GM21423 (cell line): Measurements from ENCODE around the gene TENM4.

Source experiments
- ATAC-seq: cut with Tn5 transposase; IDR thresholded peaks from one replicate; pipeline ENCODE4 v1.9.1; 2021; ENCODE audit warnings: mild to moderate bottlenecking, moderate library complexity; ENCODE audit not compliant: unreplicated experiment

Gene TENM4

GRCh38 chr11:79068356-79068755 is 372.5 kb downstream of the TENM4 start:
- ATAC-seq = no peak

GRCh38 chr11:79067352-79067679 is 373.5 kb downstream of the TENM4 start:
- ATAC-seq = no peak

DNA sequence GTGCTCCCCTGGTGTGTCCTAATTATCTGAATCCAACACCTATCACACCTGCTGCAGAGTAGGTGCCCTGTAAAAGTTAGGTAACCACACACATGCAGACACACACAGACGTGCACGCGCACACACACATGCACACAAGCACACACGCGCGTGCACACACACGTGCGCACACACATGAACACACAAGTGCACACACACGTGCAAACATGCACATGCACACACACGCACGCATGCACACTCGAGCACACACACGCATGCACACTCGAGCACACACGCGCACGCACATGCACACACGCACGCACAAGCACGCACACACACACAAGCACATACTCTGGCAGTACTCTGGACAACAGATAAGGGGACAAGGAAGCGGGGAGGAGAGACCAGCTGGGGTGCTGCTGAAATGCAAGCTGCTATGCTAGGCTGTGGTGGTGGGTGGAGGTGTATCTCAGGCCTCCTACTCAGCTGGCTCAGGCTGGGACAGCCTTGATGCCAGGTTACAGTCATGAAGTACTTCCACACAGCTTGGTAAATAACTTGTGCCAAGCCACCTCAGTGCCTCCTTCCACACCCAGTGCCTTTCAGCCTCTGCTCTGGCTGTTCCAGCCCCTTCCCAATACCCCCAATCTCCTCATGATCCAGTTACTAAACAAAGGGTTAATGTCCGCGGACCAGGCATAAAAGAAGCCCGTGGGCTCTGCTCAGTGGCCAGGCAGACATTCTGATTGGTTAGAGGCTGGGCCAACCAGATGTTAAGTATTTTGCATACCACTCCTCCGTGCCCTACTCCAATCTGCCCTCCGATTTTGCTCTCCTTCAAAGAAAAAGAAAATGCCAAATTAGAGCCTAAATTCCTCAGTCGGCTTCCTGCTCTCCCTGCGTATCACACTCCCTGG is 374.1 kb downstream of the TENM4 start:
- no peak for ATAC-seq

DNA sequence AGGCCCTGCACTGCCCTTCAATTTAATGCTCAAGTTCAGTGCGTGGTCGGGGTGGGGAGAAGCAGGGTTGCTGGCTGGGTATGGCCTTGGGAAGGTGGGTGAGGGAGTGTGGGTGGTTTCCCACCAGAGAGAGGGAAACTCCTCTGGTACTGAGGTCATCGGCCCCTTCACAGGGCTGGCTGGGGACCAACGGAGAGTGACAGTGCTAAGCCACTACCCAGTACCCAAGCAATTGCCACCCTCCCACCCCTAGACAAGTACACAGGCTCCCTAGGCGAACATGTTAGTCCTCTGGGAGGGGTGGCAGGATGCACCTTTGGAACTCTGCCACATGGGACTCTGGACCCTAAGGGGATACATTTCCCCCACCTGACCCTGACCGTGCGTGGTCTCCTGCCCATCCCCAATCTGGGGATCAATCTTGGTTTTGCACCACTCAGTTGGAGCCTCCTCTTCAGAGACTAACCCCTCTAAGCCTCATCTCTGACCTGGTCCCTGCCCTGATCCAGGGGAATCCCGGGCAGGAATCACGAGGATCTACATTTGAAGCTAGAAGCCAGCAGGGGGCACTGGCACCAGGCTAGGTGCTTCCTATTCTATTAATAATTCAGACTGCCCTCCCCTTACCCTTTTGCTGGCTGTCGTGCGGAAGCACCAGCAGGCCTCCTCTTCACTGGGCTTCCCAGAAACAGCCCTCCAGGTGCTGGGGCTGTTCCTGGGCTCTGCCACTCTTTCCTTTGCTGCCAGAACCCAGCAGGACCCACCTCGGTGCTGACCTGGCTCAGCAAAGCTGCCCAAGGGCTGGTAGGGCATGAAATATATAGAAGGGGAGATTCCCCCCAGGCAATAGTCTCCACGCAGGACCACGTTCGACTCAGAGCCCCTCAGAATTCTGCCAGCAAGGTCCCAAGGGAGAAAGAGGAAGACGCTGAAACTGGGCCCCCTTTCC is 377.7 kb downstream of the TENM4 start:
- no peak for ATAC-seq

GRCh38 chr11:79060081-79060953 is 380.5 kb downstream of the TENM4 start:
- ATAC-seq = no peak

GRCh38 chr11:79059141-79059540 is 381.7 kb downstream of the TENM4 start:
- ATAC-seq = no peak

DNA sequence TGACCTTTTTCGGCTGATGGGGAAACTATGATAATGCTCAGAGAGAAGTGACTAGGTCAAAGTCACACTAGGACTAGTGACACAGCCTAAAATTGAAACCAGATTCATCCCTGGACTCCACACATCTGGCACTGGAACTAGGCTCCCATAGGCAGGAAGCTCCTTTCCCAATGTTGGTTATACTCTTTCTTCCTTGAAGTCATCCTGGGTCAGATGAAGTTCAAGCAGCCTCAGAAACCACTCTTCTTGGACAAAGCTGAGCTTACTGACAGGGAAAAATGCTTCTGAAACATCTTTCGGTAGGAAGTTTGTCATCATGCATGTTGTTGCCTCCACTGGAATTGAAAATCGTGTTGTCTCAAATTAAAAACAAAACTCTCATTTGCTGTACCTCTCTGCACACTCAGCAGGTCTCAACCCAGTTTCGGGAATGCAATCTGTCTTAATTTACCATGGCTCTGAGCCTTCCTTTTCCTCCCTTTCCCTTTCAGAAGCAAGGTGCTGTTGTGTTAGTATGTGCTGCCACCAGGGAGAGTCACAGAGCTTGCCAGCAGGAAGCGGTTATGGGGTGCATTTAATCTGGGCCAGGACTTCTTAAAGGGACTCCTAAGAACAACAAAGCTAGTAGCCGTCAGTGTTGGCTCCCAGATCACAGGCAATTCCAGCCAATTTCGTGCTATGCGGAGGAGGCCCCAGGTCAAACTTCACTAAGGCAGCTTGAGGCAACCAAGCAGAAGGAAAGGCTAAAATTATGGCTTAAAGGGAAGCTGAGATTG is 384.8 kb downstream of the TENM4 start:
- no peak for ATAC-seq

DNA sequence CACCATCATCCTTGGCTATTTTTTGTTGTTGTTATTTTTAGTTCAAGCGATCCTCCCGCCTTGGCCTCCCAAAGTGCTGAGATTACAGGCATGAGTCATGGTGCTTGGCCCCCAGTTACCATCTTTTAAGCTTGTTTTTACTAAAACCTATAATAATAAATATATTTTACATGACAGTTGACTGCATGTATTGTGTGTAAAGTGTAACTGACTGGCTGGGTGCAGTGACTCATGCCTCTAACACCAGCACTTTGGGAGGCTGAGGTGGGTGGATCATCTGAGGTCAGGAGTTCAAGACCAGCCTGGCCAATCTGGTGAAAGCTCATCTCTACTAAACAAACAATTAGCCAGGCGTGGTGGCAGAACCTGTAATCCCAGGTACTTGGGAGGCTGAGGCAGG is 386.2 kb downstream of the TENM4 start:
- ATAC-seq = no peak

DNA sequence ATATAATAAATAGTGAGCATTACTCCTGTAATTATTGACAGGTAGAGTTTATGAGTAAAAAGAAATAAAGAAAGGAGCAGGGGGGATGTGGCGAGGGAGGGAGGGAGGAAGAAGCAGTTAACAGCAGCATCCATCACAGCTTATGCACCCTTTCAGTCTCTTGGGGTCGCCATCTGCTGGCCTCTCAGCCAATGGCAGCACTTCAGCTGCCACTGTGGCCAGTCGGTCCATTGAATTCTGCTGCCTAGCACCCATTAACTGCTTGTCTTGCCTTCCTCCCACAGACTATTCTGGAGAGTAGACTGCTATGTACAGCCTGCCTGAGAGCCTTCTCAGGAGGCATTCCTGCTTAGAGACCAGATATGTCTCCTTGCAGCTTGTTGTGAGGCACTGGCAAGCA is 388.3 kb downstream of the TENM4 start:
- ATAC-seq = no peak

DNA sequence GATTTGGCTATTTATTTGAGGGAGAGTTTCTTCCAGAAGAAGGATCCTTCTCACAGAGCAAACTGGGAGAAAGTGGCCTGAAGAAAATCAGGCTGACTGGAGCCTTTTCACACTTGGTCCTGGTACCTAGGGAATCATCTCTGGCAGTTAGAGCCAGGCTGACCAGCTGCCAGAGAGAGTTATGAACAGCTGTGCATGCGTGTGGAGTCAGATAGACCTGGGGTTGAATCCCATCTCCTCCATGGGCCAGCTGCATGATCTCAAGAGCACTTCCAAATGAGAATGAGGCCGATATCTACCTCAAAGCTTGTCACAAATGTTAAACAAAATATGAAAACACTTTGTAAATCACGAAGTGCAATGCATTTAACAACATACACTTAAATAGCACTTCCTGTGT is 390.0 kb downstream of the TENM4 start:
- no peak for ATAC-seq

DNA sequence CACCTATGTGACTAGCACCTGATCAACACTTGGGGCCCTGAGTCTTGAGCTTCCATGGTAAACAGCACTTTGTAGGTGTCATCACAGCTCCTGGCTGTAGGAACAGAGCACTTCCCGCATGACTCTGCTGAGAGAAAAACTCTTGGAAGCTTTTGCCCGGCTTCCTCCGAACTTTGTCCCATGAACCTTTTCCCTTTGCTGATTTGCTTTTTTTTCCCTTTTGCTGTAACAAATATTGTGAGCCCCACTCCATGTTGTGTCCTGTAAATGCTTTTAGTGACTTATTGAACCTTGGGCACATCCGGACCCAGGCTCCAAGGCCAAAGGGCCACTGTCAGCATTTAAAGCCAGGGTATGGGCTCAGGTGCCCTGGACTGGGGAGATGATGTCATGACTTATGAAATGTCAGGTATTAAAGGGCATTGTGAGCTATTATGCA is 391.1 kb downstream of the TENM4 start:
- no peak for ATAC-seq

GRCh38 chr11:79047980-79048379 is 392.9 kb downstream of the TENM4 start:
- ATAC-seq = no peak

- no peak for ATAC-seq
Measured at GRCh38 chr11:79047321-79047720, 393.5 kb downstream of the TENM4 start.

DNA sequence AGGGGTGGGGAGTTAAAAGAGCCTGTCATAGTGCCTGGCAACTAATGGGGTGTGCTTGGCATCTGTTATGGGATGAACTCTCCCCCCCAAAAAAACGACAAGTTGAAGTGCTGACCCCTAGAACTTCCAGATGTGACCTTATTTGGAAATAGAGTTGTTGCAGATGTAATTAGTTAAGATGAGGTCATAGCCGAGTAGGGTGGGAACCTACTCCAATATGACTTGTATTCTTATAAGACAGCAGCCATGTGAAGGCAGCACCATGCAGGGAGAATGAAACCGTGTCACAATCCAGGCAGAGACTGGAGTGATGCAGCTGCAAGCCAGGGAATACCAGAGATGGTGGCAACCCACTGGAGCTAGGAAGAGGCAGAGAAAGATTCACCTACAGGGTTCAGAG is 394.5 kb downstream of the TENM4 start:
- no peak for ATAC-seq

GRCh38 chr11:79045800-79046304 is 395.0 kb downstream of the TENM4 start:
- ATAC-seq = no peak

DNA sequence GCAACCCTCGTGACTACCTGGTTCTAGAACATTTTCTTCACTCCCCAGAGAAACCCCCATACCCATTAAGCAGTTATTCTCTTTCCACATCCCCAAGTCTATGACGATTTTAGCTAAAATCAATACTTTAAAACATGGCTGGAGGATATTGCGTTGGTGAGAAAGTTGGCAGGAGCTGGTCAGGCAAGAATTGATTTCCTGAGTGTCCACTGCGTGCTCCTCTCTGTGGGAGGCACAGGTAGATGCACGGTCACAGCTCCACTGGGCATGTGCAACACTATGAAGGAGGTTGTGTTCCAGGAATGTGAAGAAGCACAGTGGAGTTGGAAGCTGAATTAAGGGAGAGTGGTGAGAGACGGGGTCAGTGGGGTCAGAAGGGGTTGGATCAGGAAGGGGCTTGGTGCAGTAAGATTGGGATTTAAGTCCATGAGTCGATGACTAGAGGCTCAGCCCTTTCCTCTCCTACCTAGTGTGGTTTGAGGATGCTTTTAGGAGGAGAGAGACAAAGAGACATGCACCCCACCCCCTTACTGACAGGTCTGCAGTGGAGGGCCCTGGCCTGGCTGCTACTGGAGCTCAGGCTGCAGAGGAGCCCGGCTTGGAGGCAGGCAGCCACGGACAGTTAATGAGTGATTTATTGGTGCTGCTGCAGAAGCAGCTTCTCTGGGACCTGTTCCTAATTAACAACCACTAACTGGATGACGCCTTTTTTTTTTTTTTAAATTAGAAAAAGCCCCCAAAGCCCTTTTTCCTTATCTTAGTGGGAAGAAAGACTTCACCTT is 395.6 kb downstream of the TENM4 start:
- no peak for ATAC-seq

DNA sequence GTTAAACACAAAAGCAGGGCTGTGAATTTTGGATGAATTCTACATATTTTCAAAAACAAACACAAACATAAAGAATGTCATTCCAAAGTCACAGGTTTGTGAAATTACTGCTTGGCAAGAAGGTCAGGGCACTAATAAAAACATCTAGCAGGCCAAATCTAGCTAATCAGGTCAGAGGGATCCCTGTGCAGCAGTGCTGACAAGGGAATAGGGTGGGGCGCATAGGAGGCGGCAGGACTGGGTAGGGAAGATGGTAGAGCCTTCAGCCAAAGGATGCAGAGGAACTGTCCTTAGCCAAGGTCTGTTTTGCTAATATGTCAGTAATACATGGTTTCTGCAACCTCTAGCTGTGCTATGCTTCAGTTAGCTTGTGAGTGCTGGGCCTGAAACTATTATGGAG is 396.6 kb downstream of the TENM4 start:
- no peak for ATAC-seq

DNA sequence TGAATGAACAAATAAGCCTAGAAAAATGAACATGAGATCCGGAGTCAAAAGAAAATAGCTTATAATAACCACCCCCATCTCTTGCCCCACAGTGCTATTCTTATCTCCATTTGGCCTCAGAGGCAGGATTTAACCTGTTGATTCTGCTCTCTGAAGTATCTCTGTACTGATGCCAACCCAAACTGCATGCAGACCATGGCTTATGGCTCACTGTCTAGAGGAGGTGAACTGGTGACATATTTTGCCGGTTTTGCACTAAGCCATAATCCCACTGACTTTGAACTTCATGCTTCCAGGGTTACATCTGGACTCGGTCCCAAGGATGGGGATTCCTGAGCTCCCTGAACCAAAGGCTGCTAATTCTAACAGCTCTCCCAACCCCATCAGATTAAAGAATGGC is 397.1 kb downstream of the TENM4 start:
- no peak for ATAC-seq

GRCh38 chr11:79042824-79043223 is 398.0 kb downstream of the TENM4 start:
- no peak for ATAC-seq
